Caki2 (cell line): Measurements from ENCODE around the gene ZBTB42. TPM values are rescaled to one million over a fixed set of nuclear protein-coding genes. Genes with fewer than 3 reads are reported as not detected.

ENCODE experiments used
- DNase-seq: peaks from one replicate; pipeline ENCODE4 v3.0.0-alpha.2; 2015; ENCODE audit warnings: low read depth
- in situ Hi-C: cut with HindIII; loops from 2 replicates; pipeline ENCODE4 v1.10.0; 2016; ENCODE audit warnings: low sequenced_read_pairs, low pct_unique_long_range_greater_than_20kb, mixed read lengths
- total RNA-seq: library from RNA; depleted of rRNA; stranded (reverse); fragments of >200 nt; shearing (Covaris generic); gene quantifications from 2 replicates; pipeline ENCODE4 v1.2.3, GENCODE V29; 2014; ENCODE audit warnings: low replicate concordance; rRNA removed

ZBTB42 gene
- total RNA-seq, 1 experiment from 2014 or later = 7.6 TPM

DNA sequence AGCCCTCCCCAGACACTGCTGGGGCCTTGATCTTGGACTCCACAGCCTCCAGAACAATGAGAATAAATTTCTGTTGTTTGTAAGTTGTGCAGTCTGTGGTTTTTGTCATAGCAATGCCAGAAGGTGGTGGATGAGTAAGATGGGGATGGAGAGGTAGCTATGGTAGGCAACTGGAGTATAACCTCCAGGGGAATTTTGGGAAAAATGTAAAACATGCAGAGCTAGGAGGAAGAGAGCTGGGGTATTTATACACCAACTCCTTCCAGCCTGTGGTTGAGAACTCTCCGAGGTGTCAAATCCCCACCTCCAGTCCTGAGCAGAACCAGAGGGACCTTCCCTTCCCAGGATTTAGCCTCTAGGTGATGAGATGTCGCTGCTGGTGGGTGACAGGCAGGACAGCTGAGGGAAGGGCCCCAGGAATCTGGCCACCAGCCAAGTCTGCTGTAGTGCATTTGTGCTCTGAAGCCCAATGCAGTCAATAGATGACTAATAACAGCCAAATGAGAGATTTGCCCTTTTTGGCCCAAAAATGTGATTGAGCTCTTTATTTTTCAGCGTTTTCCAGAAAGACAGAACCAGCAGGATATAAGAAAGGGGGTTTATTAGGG lies 45.0 kb downstream of the ZBTB42 start:
- in situ Hi-C loops = no loop called here
- no peak for DNase-seq

DNA sequence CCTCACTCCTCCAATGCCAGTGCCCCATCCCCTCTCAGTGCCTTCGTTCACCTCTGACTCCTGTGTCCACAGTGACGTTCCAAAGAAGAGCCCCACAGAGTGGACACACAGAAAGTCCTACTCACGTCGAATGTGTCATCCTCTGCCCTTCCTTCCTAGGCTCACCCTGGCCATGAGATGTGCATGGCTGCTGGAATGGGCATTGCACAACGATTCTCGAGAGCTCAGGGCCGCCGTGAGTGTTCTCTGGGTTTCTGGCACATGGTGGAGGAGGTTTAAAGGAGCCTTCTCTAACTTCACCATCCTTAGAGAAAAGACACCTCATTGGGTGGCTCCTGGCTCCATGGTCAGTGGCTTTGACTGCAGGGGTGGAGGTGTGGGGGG lies 51.4 kb downstream of the ZBTB42 start:
- DNase-seq = no peak
- in situ Hi-C loops = no loop called here

Other genes starting within 250 kb of the ZBTB42 start
- not detected in 2 replicates for gene C14orf180, start 221.3 kb upstream of the ZBTB42 start, total RNA-seq
- gene TMEM179, start 196.3 kb upstream of the ZBTB42 start, total RNA-seq = 3.1 and 8.1 TPM in 2 replicates
- 21.6 and 40.7 TPM in 2 replicates for gene INF2, start 111.5 kb upstream of the ZBTB42 start, total RNA-seq
- gene ADSS1, start 76.9 kb upstream of the ZBTB42 start, total RNA-seq = 2.2 and 4.2 TPM in 2 replicates
- 196 and 239 TPM in 2 replicates for gene SIVA1, start 48.0 kb upstream of the ZBTB42 start, total RNA-seq
- 126 and 177 TPM in 2 replicates for gene AKT1, start 5.4 kb upstream of the ZBTB42 start, total RNA-seq
- gene CEP170B, start 64.2 kb downstream of the ZBTB42 start, total RNA-seq = 6.7 and 9.8 TPM in 2 replicates
- not detected in 2 replicates for gene PLD4, start 123.8 kb downstream of the ZBTB42 start, total RNA-seq
- 37.7 and 40.7 TPM in 2 replicates for gene AHNAK2, start 177.3 kb downstream of the ZBTB42 start, total RNA-seq
- 4.2 and 9.7 TPM in 2 replicates for gene CLBA1, start 184.7 kb downstream of the ZBTB42 start, total RNA-seq
- gene CDCA4, start 220.0 kb downstream of the ZBTB42 start, total RNA-seq = 30.3 and 36.6 TPM in 2 replicates